ENCODE measurements around the gene MYO3B. TPM values are rescaled to one million over a fixed set of nuclear protein-coding genes. Genes with fewer than 3 reads are reported as not detected.

MYO3B gene
- total and polyA plus RNA-seq, 12 donors: 0.04 to 0.11 (median 0.06) TPM; not detected in 8

GRCh38 chr2:170362871-170363631, 185.1 kb downstream of the MYO3B start:
- Histone ChIP-seq H3K27ac (no peak overlapping the region), H3K27me3 (peaks cover 20% of the 10 kb centered on the region), H3K9me3 (replicated peaks in 1 of 3) (no peaks in the 10 kb centered on the region), H3K4me1 (replicated peaks in 1 of 2) (no peaks in the 10 kb centered on the region), H3K36me3 (replicated peaks in 1 of 2) (no peaks in the 10 kb centered on the region), H3K4me3 (no peak overlapping the region)
- TF ChIP-seq CTCF (IDR thresholded peaks at IDR 0.05) (no peak), POLR2A (IDR thresholded peaks at IDR 0.05) (no peak)
- WGBS, 4 donors: 53 to 63% (median 57%) methylated on average over 6 of the region's 6 CpGs
- intact Hi-C loops (cut with DNase I): loop anchor here in 1 of 2 donors (10.0 kb wide), 1 partner anchor 452 kb away; the partner anchor contains the start of gene GAD1
- DNase-seq: no peak

GRCh38 chr2:170365003-170365402, 187.1 kb downstream of the MYO3B start:
- TF ChIP-seq POLR2A (IDR thresholded peaks at IDR 0.05) (no peak), CTCF (IDR thresholded peaks at IDR 0.05) (no peak)
- no peaks in the 10 kb centered on the region for H3K36me3 ChIP-seq (replicated peaks in 1 of 2)
- H3K4me1 ChIP-seq (replicated peaks in 1 of 2): no peaks in the 10 kb centered on the region
- 75 to 85% (median 79%) methylated on average over 6 of the region's 6 CpGs for WGBS, 4 donors
- intact Hi-C loops (cut with DNase I): loop anchor here in 1 of 2 donors (10.0 kb wide), 1 partner anchor 450 kb away; the partner anchor contains the start of gene GAD1
- no peaks in the 10 kb centered on the region for H3K9me3 ChIP-seq (replicated peaks in 1 of 3)
- no peak overlapping the region for H3K4me3 ChIP-seq
- no peak overlapping the region for H3K27ac ChIP-seq
- DNase-seq: no peak
- H3K27me3 ChIP-seq: peaks cover 37% of the 10 kb centered on the region

- intact Hi-C loops (cut with DNase I): loop anchor here in 1 of 2 donors (10.0 kb wide), 1 partner anchor 449 kb away; the partner anchor contains the start of gene GAD1
- Histone ChIP-seq H3K27me3 (peaks cover 37% of the 10 kb centered on the region), H3K4me3 (no peak overlapping the region), H3K4me1 (replicated peaks in 1 of 2) (no peaks in the 10 kb centered on the region), H3K36me3 (replicated peaks in 1 of 2) (no peaks in the 10 kb centered on the region), H3K27ac (no peak overlapping the region), H3K9me3 (replicated peaks in 1 of 3) (no peaks in the 10 kb centered on the region)
- TF ChIP-seq CTCF (IDR thresholded peaks at IDR 0.05) (no peak), POLR2A (IDR thresholded peaks at IDR 0.05) (no peak)
- 58 to 88% (median 79%) methylated on average over 3 of the region's 3 CpGs for WGBS, 4 donors
- DNase-seq: no peak
Measured at GRCh38 chr2:170365686-170366085, 187.7 kb downstream of the MYO3B start.

- H3K36me3 ChIP-seq (replicated peaks in 1 of 2): no peaks in the 10 kb centered on the region
- TF ChIP-seq CTCF (IDR thresholded peaks at IDR 0.05) (no peak), POLR2A (IDR thresholded peaks at IDR 0.05) (no peak)
- intact Hi-C loops (cut with DNase I): loop anchor here in 1 of 2 donors (10.0 kb wide), 1 partner anchor 446 kb away; the partner anchor contains the start of gene GAD1
- H3K4me3 ChIP-seq: no peak overlapping the region
- peaks cover 37% of the 10 kb centered on the region for H3K27me3 ChIP-seq
- H3K4me1 ChIP-seq (replicated peaks in 1 of 2): no peaks in the 10 kb centered on the region
- no peak overlapping the region for H3K27ac ChIP-seq
- no peak for DNase-seq
- no peaks in the 10 kb centered on the region for H3K9me3 ChIP-seq (replicated peaks in 1 of 3)
- WGBS, 4 donors: 54 to 62% (median 59%) methylated on average over 5 of the region's 5 CpGs
Measured at GRCh38 chr2:170368370-170368769, 190.4 kb downstream of the MYO3B start.
